H1 (cell line): Measurements from ENCODE around the gene MBNL2. TPM values are rescaled to one million over a fixed set of nuclear protein-coding genes. Genes with fewer than 3 reads are reported as not detected.

Source experiments
- BACH1 ChIP-seq: IDR thresholded peaks from 2 replicates; pipeline ENCODE4 v1.6.1; 2012; ENCODE audit warnings: low read length, improper control_type of control experiment
- BRCA1 ChIP-seq: IDR thresholded peaks from 2 replicates; pipeline ENCODE4 v1.6.1; 2012; ENCODE audit warnings: low read depth, low read length, improper control_type of control experiment
- CREB1 ChIP-seq: IDR thresholded peaks from 2 replicates; pipeline ENCODE4 v1.6.1; 2012; ENCODE audit warnings: inconsistent platforms
- CTCF ChIP-seq, 3 experiments: IDR thresholded peaks; 1 replicate in 2 of 3; 2 replicates in 1 of 3; pipeline versions ENCODE4 v1.5.1 to v1.6.1; 2011; ENCODE audit warnings: low read length in 3 of 3, mild to moderate bottlenecking in 3 of 3, inconsistent platforms in 2 of 3, low read depth in 1 of 3, moderate library complexity in 1 of 3; ENCODE audit not compliant: insufficient read depth in 1 of 3; ENCODE audit errors: control extremely low read depth in 1 of 3
- EGR1 ChIP-seq: IDR thresholded peaks from 2 replicates; pipeline ENCODE4 v1.6.1; 2011; ENCODE audit warnings: low read depth, low read length, borderline replicate concordance
- EP300 ChIP-seq, 2 experiments: IDR thresholded peaks; 1 replicate in 1 of 2; 2 replicates in 1 of 2; pipeline ENCODE4 v1.6.1; 2011 to 2012; ENCODE audit warnings: low read depth in 2 of 2, low read length in 2 of 2, mild to moderate bottlenecking in 2 of 2, borderline replicate concordance in 1 of 2, inconsistent platforms in 1 of 2, moderate library complexity in 1 of 2
- RAD21 ChIP-seq, 2 experiments: IDR thresholded peaks in 1 of 2; conservative IDR thresholded peaks in 1 of 2; 2 replicates each; pipeline ENCODE4 v1.6.1; 2011; ENCODE audit warnings: low read depth in 2 of 2, low read length in 2 of 2, improper control_type of control experiment in 1 of 2, inconsistent platforms in 1 of 2, mild to moderate bottlenecking in 1 of 2, moderate library complexity in 1 of 2
- RFX5 ChIP-seq: IDR thresholded peaks from 2 replicates; pipeline ENCODE4 v1.6.1; 2011; ENCODE audit warnings: low read depth, low read length, improper control_type of control experiment, borderline replicate concordance
- RNF2 ChIP-seq: fragments of 200-900, 300-1000 bp; sonication (generic); IDR thresholded peaks from 2 replicates; pipeline ENCODE4 v1.7.1; 2016; ENCODE audit warnings: borderline replicate concordance, low read depth, mild to moderate bottlenecking, antibody characterized with exemption, low read length; ENCODE audit not compliant: poor library complexity, severe bottlenecking; ENCODE audit errors: missing control alignments
- SIN3A ChIP-seq, 2 experiments: IDR thresholded peaks in 1 of 2; conservative IDR thresholded peaks in 1 of 2; 2 replicates each; pipeline ENCODE4 v1.6.1; 2011 to 2012; ENCODE audit warnings: low read length in 2 of 2, improper control_type of control experiment in 1 of 2, low read depth in 1 of 2, mild to moderate bottlenecking in 1 of 2
- SIRT6 ChIP-seq: IDR thresholded peaks from one replicate; pipeline ENCODE4 v1.7.1; 2012; ENCODE audit warnings: low read length, inconsistent platforms
- TAF7 ChIP-seq: optimal IDR thresholded peaks from 2 replicates; pipeline ENCODE3; 2011; ENCODE audit warnings: low read depth, mild to moderate bottlenecking, inconsistent platforms, low read length, moderate library complexity, borderline replicate concordance
- ZNF274 ChIP-seq: IDR thresholded peaks from 2 replicates; pipeline ENCODE4 v1.7.0; 2012; ENCODE audit warnings: low read length, borderline replicate concordance; ENCODE audit errors: extremely low read depth
- polyA plus RNA-seq, 7 experiments: library from polyadenylated mRNA; depleted of rRNA in 3 of 7; stranded (reverse) in 5 of 7; unstranded in 2 of 7; fragments of >200 nt in 5 of 7; fragments of 200-250 nt in 2 of 7; gene quantifications; 1 replicate in 5 of 7; 2 replicates in 1 of 7; 4 replicates in 1 of 7; pipeline versions ENCODE4 v1.2.1 to v1.2.3, GENCODE V29; 2011 to 2013; ENCODE audit warnings: missing spikeins in 2 of 7, mixed read lengths in 2 of 7
- total RNA-seq: library from RNA; stranded (reverse); fragmentation: NEBNext Ultra II Directional; extraction: Animal tissue kit (Norgen Biotek cat#: 25700); gene quantifications from 2 replicates; pipeline ENCODE4 v1.2.1, GENCODE V29; 2021
- TF ChIP-seq, protein P1 (sequence below): IDR thresholded peaks from 2 replicates; pipeline ENCODE4 v1.6.1; 2012; ENCODE audit warnings: inconsistent platforms

Gene MBNL2
- total and polyA plus RNA-seq, 2 of the 8 experiments (the other 6 are each of a cell fraction or from before 2014, with no cell fraction given) = 1.0 to 2.6 TPM

DNA sequence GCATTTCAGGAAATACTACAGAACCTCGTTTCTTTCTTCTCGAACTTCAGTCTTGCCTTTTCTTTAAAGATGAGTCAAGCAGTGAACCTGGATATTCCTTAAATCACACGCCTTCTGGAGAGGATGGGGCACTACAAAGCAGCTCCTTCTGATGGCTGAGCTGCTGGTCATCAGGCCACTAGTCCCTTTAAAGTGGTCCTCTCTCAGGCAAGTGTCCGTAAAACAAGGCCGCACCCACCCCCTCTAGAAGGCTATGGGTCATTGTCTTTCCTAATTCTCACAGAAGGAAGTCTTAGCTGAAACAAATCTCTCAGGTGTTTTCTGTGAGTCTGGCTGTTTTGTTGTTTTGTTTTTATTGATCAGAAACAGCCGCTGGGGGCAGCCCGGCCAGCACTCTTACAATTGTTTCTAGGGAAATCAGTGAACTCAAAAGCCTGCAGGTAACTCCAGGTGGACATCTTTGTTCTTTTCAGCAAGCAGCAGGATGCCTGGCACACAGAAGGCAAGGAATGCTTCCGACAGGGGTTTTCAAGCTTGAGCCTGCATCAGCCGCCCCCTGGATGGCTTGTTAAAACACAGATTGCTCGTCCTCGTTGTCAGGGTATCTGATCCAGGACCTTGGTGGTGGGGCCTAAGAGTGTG is 45.4 kb downstream of the MBNL2 start (continued):
- no peak for TF ChIP-seq SIRT6
- TF ChIP-seq, protein P1, sequence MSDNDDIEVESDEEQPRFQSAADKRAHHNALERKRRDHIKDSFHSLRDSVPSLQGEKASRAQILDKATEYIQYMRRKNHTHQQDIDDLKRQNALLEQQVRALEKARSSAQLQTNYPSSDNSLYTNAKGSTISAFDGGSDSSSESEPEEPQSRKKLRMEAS = peak; percentile 21; the same call in 1 of the 2 replicates
- TF ChIP-seq CREB1 = no peak
- TF ChIP-seq BRCA1 = no peak
- no peak for TF ChIP-seq EGR1
- peak in 1 of 2 experiments; percentile 71; a peak in 1 of 3 replicates for TF ChIP-seq EP300 (IDR thresholded peaks at IDR 0.05; ENCODE audit: borderline replicate concordance in 1 of 2, low read depth in 2 of 2, low read length in 2 of 2)
- TF ChIP-seq RFX5 = no peak
- TF ChIP-seq CTCF (IDR thresholded peaks at IDR 0.05; ENCODE audit: control extremely low read depth in 1 of 3, insufficient read depth in 1 of 3, low read depth in 1 of 3, low read length in 3 of 3) = peak in 1 of 3 experiments; percentile 37; a peak in 2 of 4 replicates
- no peak for TF ChIP-seq SIN3A (conservative IDR thresholded peaks at IDR 0.05 in 1 of 2, IDR thresholded peaks at IDR 0.05 in 1 of 2; ENCODE audit: low read depth in 1 of 2, low read length in 2 of 2)
- TF ChIP-seq RNF2 = no peak
- peak in 1 of 2 experiments; percentile 12; a peak in 2 of 4 replicates for TF ChIP-seq RAD21 (IDR thresholded peaks at IDR 0.05 in 1 of 2, conservative IDR thresholded peaks at IDR 0.05 in 1 of 2; ENCODE audit: low read depth in 2 of 2, low read length in 2 of 2)
- no peak for TF ChIP-seq ZNF274
- TF ChIP-seq TAF7 = no peak
- no peak for TF ChIP-seq BACH1
